ENCODE data around the gene RETREG3.

RETREG3 gene, protein sequence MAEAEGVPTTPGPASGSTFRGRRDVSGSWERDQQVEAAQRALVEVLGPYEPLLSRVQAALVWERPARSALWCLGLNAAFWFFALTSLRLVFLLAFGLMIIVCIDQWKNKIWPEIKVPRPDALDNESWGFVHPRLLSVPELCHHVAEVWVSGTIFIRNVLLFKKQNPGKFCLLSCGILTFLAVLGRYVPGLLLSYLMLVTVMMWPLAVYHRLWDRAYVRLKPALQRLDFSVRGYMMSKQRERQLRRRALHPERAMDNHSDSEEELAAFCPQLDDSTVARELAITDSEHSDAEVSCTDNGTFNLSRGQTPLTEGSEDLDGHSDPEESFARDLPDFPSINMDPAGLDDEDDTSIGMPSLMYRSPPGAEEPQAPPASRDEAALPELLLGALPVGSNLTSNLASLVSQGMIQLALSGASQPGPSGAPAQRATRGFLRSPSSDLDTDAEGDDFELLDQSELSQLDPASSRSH

GRCh38 chr17:42609182-42609813, at the start of gene RETREG3, which contains the start of gene TUBG1:
RETREG3 (minus strand) TSS chr17:42609374; CDS start chr17:42609324, 50 bp downstream.
TUBG1 (plus strand) TSS chr17:42609683; CDS start chr17:42609738, 55 bp downstream.
- H4K20me1 ChIP-seq (ENCODE audit: insufficient read depth, low read length): peaks cover 13% of the 10 kb centered on the region
- peak within 1 kb of the TSS; percentile 76 for H3K9ac ChIP-seq (ENCODE audit: low read depth, low read length)
- ATAC-seq (ENCODE audit: insufficient read depth, low read depth): peak; percentile 91
- peak within 1 kb of the TSS; percentile 71 for H3K4me2 ChIP-seq (ENCODE audit: insufficient read depth, low read length)
- TF ChIP-seq EZH2 (IDR thresholded peaks at IDR 0.05; ENCODE audit: borderline replicate concordance, low read depth, low read length, severe bottlenecking): no peak
- TF ChIP-seq, protein P1, sequence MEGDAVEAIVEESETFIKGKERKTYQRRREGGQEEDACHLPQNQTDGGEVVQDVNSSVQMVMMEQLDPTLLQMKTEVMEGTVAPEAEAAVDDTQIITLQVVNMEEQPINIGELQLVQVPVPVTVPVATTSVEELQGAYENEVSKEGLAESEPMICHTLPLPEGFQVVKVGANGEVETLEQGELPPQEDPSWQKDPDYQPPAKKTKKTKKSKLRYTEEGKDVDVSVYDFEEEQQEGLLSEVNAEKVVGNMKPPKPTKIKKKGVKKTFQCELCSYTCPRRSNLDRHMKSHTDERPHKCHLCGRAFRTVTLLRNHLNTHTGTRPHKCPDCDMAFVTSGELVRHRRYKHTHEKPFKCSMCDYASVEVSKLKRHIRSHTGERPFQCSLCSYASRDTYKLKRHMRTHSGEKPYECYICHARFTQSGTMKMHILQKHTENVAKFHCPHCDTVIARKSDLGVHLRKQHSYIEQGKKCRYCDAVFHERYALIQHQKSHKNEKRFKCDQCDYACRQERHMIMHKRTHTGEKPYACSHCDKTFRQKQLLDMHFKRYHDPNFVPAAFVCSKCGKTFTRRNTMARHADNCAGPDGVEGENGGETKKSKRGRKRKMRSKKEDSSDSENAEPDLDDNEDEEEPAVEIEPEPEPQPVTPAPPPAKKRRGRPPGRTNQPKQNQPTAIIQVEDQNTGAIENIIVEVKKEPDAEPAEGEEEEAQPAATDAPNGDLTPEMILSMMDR (IDR thresholded peaks at IDR 0.05; ENCODE audit: borderline replicate concordance, extremely low read depth, low read length, poor library complexity, severe bottlenecking): peak; percentile 47
- no peaks in the 10 kb centered on the region for H3K27me3 ChIP-seq (ENCODE audit: insufficient read depth, low read length, poor library complexity)
- DNase-seq: peak; percentile 99
- peaks cover 35% of the 10 kb centered on the region for H3K4me1 ChIP-seq (ENCODE audit: insufficient read depth, low read length)
- H3K36me3 ChIP-seq (ENCODE audit: insufficient read depth, low read length): peaks cover 38% of the 10 kb centered on the region
- H3K27ac ChIP-seq (ENCODE audit: low read length): peak within 1 kb of the TSS; percentile 87
- peak within 1 kb of the TSS; percentile 75 to 89 for H3K4me3 ChIP-seq (ENCODE audit: low read depth in 1 of 2, low read length in 2 of 2)
- H2AFZ ChIP-seq (ENCODE audit: low read depth, low read length): peak within 1 kb of the TSS; percentile 81
- H3K9me3 ChIP-seq (ENCODE audit: insufficient read depth, low read length, severe bottlenecking): no peaks in the 10 kb centered on the region
- peaks cover 60% of the 10 kb centered on the region for H3K79me2 ChIP-seq (ENCODE audit: insufficient read depth, low read length)

DNA sequence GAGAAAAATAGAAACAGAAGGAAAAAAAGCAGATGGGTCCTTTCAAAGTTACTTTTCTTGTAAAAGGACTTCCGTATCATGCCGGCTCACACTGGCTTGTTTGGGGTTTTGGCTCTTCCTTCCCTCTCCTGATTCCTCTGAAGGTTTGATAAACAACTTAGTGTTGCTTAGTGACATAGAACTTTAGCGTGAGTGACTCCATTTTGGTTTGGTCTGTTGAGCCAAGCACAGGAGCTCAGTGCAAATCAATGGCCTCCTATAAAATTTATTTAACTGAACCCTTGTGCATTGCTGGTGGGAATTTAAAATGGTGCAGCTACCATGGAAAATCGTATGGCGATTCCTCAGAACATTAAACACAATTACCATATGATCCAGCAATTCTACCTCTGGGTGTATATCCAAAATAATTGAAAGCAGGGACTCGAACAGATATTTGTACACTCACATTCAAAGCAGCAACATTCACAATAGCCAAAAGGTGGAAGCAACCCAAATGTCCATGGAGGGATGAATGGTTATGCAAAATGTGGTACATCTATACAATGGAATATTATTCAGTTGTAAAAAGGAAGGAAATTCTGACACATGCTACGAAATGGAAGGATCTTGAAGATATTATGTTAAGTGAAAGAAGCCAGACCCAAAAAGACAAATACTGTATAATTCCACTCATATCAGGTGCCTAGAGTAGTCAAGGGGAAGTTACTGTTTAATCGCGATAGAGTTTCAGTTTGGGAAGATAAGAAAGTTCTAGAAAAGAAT, 48.8 kb upstream of the RETREG3 start:
- H3K4me2 ChIP-seq (ENCODE audit: insufficient read depth, low read length): peak overlapping the region; percentile 79; the same call in 1 of the 2 replicates
- H3K4me1 ChIP-seq (ENCODE audit: insufficient read depth, low read length): peaks cover 21% of the 10 kb centered on the region
- H3K27ac ChIP-seq (ENCODE audit: low read length): no peak overlapping the region
- H3K9ac ChIP-seq (ENCODE audit: low read depth, low read length): no peak overlapping the region
- H3K79me2 ChIP-seq (ENCODE audit: insufficient read depth, low read length): peaks cover 4% of the 10 kb centered on the region
- no peaks in the 10 kb centered on the region for H4K20me1 ChIP-seq (ENCODE audit: insufficient read depth, low read length)
- TF ChIP-seq, protein P1 (IDR thresholded peaks at IDR 0.05; ENCODE audit: borderline replicate concordance, extremely low read depth, low read length, poor library complexity, severe bottlenecking): no peak
- no peak for TF ChIP-seq EZH2 (IDR thresholded peaks at IDR 0.05; ENCODE audit: borderline replicate concordance, low read depth, low read length, severe bottlenecking)
- peak overlapping the region; percentile 74; the same call in 1 of the 2 replicates for H2AFZ ChIP-seq (ENCODE audit: low read depth, low read length)
- ATAC-seq (ENCODE audit: insufficient read depth, low read depth) (no peak), DNase-seq (no peak)
- no peaks in the 10 kb centered on the region for H3K27me3 ChIP-seq (ENCODE audit: insufficient read depth, low read length, poor library complexity)
- H3K36me3 ChIP-seq (ENCODE audit: insufficient read depth, low read length): peaks cover 10% of the 10 kb centered on the region; the same call in 1 of the 2 replicates
- no peak overlapping the region for H3K4me3 ChIP-seq (ENCODE audit: low read depth in 1 of 2, low read length in 2 of 2)
- no peaks in the 10 kb centered on the region for H3K9me3 ChIP-seq (ENCODE audit: insufficient read depth, low read length, severe bottlenecking)

GRCh38 chr17:42655528-42655927, 46.4 kb upstream of the RETREG3 start:
- Histone ChIP-seq H3K4me2 (ENCODE audit: insufficient read depth, low read length) (no peak overlapping the region), H4K20me1 (ENCODE audit: insufficient read depth, low read length) (no peaks in the 10 kb centered on the region), H3K36me3 (ENCODE audit: insufficient read depth, low read length) (no peaks in the 10 kb centered on the region), H3K9ac (ENCODE audit: low read depth, low read length) (no peak overlapping the region), H3K4me1 (ENCODE audit: insufficient read depth, low read length) (peaks cover 17% of the 10 kb centered on the region), H3K4me3 (ENCODE audit: low read depth in 1 of 2, low read length in 2 of 2) (no peak overlapping the region), H3K9me3 (ENCODE audit: insufficient read depth, low read length, severe bottlenecking) (no peaks in the 10 kb centered on the region), H2AFZ (ENCODE audit: low read depth, low read length) (no peak overlapping the region), H3K27ac (ENCODE audit: low read length) (no peak overlapping the region), H3K79me2 (ENCODE audit: insufficient read depth, low read length) (peaks cover 4% of the 10 kb centered on the region), H3K27me3 (ENCODE audit: insufficient read depth, low read length, poor library complexity) (no peaks in the 10 kb centered on the region)
- ATAC-seq (ENCODE audit: insufficient read depth, low read depth) (no peak), DNase-seq (no peak)
- no peak for TF ChIP-seq EZH2 (IDR thresholded peaks at IDR 0.05; ENCODE audit: borderline replicate concordance, low read depth, low read length, severe bottlenecking)
- TF ChIP-seq, protein P1 (IDR thresholded peaks at IDR 0.05; ENCODE audit: borderline replicate concordance, extremely low read depth, low read length, poor library complexity, severe bottlenecking): no peak
